ENCODE data around the gene MGAT3. TPM values are rescaled to one million over a fixed set of nuclear protein-coding genes. Genes with fewer than 3 reads are reported as not detected.

Gene MGAT3
- total RNA-seq, 1 experiment from 2014 or later: 5.0 TPM

DNA sequence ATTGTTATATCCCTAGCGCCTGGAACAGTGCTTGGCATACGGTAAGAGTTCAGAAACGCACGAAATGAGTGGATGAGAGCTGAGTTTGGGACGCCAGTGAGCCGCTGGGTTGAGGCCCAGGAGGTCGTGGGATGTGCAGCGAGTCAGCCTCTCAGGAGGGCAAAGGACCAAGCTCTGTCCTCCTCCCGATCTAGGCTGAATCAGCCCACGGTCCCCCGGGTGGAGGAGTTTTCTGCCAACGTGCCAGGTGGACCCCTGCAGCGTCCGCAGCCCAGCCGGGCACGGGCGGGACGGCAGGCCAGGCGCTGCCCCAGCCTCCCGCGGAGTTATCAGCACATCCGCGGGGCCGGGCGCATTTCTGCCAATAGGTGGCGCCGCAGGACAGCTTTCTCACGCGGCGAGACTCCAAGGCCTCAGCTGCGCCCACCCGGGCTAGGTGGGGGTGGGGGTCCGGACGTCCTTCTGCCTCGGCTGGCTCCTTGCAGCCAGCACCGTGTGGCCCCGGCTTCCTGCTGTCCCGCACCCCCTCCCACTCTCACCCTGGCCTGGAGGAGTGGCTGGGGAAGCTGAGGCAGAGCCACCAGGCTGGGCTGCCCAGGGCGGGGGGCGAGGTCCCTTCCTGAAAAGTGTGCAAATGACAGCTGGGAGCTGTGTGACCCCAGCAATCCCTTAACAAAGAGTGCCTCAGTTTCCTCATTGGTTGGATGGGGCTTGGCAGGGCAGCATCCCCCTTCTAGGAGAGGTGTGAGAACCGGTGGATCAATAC, 78.0 kb downstream of the MGAT3 start:
- Histone ChIP-seq H3K23me2 (ENCODE audit: insufficient read length, low read depth, low read length, poor library complexity, severe bottlenecking) (peaks cover 6% of the 10 kb centered on the region), H3K79me1 (ENCODE audit: insufficient read depth, low read depth, low read length, poor library complexity, severe bottlenecking) (no peaks in the 10 kb centered on the region), H3K27ac (ENCODE audit: insufficient read length, low read depth, low read length) (no peak overlapping the region), H3T11ph (ENCODE audit: low read length) (no peak overlapping the region), H3K9me3 (ENCODE audit: control insufficient read depth, low read depth, low read length) (no peaks in the 10 kb centered on the region), H3K23ac (ENCODE audit: insufficient read length, low read depth, low read length) (no peak overlapping the region), H2AFZ (ENCODE audit: low read length) (no peak overlapping the region), H3K9ac (ENCODE audit: extremely low read depth, insufficient read length, low read length) (no peak overlapping the region), H3K4me2 (ENCODE audit: insufficient read depth, insufficient read length, low read length) (peak overlapping the region; percentile 2), H4K91ac (ENCODE audit: insufficient read length, low read depth, low read length) (no peak overlapping the region), H4K8ac (replicated peaks; ENCODE audit: insufficient read length, low read depth, low read length) (no peak overlapping the region), H2BK12ac (ENCODE audit: insufficient read length, low read depth, low read length) (no peak overlapping the region), H2BK20ac (ENCODE audit: low read depth, low read length, poor library complexity, severe bottlenecking) (no peak overlapping the region), H3K4ac (ENCODE audit: low read depth, low read length) (no peak overlapping the region), H2AK5ac (ENCODE audit: insufficient read length, low read length) (no peak overlapping the region), H2BK15ac (ENCODE audit: low read depth, low read length) (no peak overlapping the region), H4K20me1 (ENCODE audit: control insufficient read depth, insufficient read depth, insufficient read length) (no peaks in the 10 kb centered on the region), H3K18ac (ENCODE audit: insufficient read length, low read depth, low read length) (no peak overlapping the region), H3K56ac (ENCODE audit: insufficient read length, low read depth, low read length) (no peak overlapping the region), H2BK120ac (ENCODE audit: low read depth, low read length, poor library complexity, severe bottlenecking) (no peak overlapping the region), H3K79me2 (ENCODE audit: insufficient read depth, low read length) (peaks cover 2% of the 10 kb centered on the region; the same call in 1 of the 2 replicates), H3K14ac (ENCODE audit: insufficient read depth, low read length) (0 out of 2 replicates have a peak overlapping the region, but pooled peaks have one; percentile 5), H2BK5ac (ENCODE audit: insufficient read length, low read length) (no peak overlapping the region), H4K5ac (ENCODE audit: insufficient read length, low read depth, low read length) (no peak overlapping the region), H3K27me3 (ENCODE audit: insufficient read depth, low read length) (no peaks in the 10 kb centered on the region), H3K4me1 (ENCODE audit: insufficient read depth, low read length) (peaks cover 3% of the 10 kb centered on the region; the same call in 1 of the 2 replicates)
- Mint-ChIP-seq H3K4me3 (peak overlapping the region; percentile 21 to 61; a peak in 4 of 5 replicates), H3K27me3 (ENCODE audit: low read depth) (no peaks in the 10 kb centered on the region; the same call in none of the 2 replicates), H3K36me3 (ENCODE audit: insufficient read depth in 1 of 3, low read depth in 3 of 3) (peaks cover 5 to 21% (median 18%) of the 10 kb centered on the region in 3 experiments), H3K27ac (no peak overlapping the region), H3K4me1 (peaks cover 46 to 54% of the 10 kb centered on the region in 2 experiments), H3K9me3 (no peaks in the 10 kb centered on the region; a peak in 1 of 5 replicates)
- WGBS (ENCODE audit: extremely low coverage, insufficient read length, low lambda C conversion rate): no CpG with 5 or more reads among the region's 41 CpGs
- TF ChIP-seq, protein P1, sequence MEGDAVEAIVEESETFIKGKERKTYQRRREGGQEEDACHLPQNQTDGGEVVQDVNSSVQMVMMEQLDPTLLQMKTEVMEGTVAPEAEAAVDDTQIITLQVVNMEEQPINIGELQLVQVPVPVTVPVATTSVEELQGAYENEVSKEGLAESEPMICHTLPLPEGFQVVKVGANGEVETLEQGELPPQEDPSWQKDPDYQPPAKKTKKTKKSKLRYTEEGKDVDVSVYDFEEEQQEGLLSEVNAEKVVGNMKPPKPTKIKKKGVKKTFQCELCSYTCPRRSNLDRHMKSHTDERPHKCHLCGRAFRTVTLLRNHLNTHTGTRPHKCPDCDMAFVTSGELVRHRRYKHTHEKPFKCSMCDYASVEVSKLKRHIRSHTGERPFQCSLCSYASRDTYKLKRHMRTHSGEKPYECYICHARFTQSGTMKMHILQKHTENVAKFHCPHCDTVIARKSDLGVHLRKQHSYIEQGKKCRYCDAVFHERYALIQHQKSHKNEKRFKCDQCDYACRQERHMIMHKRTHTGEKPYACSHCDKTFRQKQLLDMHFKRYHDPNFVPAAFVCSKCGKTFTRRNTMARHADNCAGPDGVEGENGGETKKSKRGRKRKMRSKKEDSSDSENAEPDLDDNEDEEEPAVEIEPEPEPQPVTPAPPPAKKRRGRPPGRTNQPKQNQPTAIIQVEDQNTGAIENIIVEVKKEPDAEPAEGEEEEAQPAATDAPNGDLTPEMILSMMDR (conservative IDR thresholded peaks at IDR 0.05): peak; percentile 98
- peak; percentile 90 for DNase-seq

Data from H9 (cell line).